AG10803 (cell line): Measurements from ENCODE around the gene EXOC4.
"Not testable (repeated sequence)": the region's sequence is repeated elsewhere in the genome, so short reads cannot be mapped to it uniquely, and the experiment has no call there.

ENCODE experiments used
- DNase-seq: peaks from one replicate; pipeline ENCODE4 v3.0.0; 2010; ENCODE audit warnings: low read depth
- H3K4me3 ChIP-seq: 2 replicates; pipeline ENCODE4 v1.5.1; 2011; ENCODE audit warnings: mild to moderate bottlenecking, low read length, control low read depth
- TF ChIP-seq, protein P1 (sequence below): conservative IDR thresholded peaks from 2 replicates; pipeline ENCODE4 v1.5.1; 2011; ENCODE audit warnings: mild to moderate bottlenecking, low read length, control low read depth, inconsistent platforms

The EXOC4 gene

DNA sequence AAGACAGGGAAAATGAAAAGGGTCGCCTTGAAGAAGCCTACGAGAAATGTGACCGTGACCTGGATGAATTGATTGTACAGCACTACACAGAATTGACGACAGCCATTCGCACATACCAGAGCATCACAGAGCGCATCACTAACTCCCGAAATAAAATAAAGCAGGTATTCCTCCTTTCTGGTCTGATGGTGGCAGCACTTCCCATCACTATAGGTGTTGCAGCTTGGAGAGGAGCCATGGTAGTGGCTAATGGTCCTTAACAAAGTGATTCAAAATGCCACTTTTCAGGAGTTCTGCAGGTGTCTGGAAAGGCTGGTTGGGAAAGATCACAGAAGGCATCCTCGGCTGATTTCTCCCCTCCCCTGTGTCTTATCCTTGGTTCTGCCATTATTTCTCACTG lies 22.1 kb downstream of the EXOC4 start:
- no peak overlapping the region for H3K4me3 ChIP-seq
- TF ChIP-seq, protein P1, sequence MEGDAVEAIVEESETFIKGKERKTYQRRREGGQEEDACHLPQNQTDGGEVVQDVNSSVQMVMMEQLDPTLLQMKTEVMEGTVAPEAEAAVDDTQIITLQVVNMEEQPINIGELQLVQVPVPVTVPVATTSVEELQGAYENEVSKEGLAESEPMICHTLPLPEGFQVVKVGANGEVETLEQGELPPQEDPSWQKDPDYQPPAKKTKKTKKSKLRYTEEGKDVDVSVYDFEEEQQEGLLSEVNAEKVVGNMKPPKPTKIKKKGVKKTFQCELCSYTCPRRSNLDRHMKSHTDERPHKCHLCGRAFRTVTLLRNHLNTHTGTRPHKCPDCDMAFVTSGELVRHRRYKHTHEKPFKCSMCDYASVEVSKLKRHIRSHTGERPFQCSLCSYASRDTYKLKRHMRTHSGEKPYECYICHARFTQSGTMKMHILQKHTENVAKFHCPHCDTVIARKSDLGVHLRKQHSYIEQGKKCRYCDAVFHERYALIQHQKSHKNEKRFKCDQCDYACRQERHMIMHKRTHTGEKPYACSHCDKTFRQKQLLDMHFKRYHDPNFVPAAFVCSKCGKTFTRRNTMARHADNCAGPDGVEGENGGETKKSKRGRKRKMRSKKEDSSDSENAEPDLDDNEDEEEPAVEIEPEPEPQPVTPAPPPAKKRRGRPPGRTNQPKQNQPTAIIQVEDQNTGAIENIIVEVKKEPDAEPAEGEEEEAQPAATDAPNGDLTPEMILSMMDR: no peak
- DNase-seq: no peak

DNA sequence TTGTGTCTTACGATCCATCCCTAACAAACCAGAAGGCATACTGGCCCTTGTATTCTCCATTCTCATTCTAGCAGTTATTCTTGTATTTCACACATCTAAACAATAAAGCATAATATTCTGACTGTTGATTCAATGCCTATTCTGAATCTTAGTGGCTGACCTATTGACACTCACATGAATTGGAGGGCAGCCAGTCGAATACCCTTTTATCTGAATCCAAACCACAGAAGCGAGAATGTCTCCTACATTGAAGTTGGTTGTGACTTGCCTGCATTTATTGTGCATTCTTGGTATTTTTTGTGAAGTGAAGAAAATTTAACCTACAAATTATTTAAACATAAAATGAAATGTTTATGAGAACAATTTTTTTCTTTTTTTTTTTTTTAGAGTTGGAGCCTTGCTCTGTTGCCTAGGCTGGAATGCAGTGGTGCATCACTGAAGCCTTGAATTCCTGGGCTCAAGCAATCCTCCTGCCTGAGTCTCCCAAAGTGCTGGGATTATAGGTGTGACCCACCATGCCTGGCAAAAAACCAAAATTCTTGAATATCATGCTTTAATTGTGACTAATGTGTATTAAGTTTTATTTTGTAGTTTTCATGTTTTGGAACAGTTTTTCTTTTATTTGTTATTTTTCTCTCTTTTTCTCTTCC lies 22.7 kb downstream of the EXOC4 start:
- peak; percentile 27 for DNase-seq
- TF ChIP-seq, protein P1: no peak

DNA sequence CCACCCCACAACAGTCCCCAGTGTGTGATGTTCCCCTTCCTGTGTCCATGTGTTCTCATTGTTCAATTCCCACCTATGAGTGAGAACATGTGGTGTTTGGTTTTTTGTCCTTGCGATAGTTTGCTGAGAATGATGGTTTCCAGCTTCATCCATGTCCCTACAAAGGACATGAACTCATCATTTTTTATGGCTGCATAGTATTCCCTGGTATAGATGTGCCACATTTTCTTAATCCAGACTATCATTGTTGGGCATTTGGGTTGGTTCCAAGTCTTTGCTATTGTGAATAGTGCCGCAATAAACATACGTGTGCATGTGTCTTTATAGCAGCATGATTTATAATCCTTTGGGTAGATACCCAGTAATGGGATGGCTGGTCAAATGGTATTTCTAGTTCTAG lies 26.1 kb downstream of the EXOC4 start:
- DNase-seq, H3K4me3 ChIP-seq: not testable (repeated sequence)

More for the DNA sequence above, 22.7 kb downstream of the EXOC4 start:
- H3K4me3 ChIP-seq: no peak overlapping the region

DNA sequence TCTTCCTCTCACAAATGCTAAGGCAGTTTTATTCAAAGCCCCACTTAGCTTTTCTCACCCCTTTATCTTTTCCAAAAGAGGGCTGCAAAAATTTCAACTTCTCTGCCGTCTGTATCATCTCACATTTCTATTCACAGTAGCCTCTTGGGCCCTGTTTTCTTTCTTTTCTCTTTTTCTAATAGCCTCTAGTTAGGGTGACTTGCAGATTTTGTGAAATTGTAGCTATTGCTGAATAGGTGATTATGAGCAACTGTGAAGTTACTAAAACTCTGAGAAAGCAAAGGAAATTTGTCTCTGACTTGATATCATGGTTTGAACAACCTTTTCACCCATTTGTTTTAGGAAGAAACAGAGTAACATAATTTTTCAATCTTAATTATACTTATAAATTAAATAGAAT lies 29.2 kb downstream of the EXOC4 start:
- TF ChIP-seq, protein P1: no peak

DNA sequence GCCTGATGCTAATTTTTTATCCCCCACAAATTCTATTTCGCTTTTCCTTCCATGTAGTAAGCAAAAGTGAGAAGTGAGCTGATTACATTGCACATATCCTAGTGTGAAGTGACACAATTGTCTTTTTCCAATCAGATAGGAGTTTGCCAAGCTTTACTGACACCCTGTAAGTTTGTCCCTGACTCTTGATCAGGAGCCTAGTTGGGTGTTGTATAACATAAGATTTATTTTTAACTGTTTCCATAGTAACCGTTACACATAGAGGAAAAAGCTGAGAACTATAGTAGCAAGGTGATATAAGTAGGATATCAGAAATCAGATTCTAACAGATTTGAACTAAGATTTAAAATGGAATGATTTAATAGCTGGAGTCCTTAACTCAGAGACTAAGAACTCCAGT lies 31.2 kb downstream of the EXOC4 start:
- TF ChIP-seq, protein P1: no peak
- no peak overlapping the region for H3K4me3 ChIP-seq
- DNase-seq: no peak

More for the DNA sequence above, 29.2 kb downstream of the EXOC4 start:
- no peak for DNase-seq
- H3K4me3 ChIP-seq: no peak overlapping the region

DNA sequence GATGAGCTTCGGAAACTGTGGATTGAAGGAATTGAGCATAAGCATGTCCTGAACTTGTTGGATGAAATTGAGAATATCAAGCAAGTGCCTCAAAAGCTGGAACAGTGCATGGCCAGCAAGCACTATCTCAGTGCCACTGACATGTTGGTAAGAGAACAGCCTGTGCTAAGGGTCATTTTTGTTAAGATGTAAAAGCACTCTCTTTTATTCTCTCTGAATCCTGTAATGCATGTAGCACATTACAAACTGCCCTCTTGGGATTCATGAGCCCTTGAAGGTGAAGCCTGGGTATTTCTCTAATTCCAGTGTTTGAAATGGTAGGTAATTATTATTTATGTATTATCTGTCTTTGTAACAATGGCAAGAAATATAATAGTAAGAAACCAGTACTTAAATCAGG lies 36.1 kb downstream of the EXOC4 start:
- TF ChIP-seq, protein P1: no peak
- DNase-seq: no peak
- H3K4me3 ChIP-seq: no peak overlapping the region

DNA sequence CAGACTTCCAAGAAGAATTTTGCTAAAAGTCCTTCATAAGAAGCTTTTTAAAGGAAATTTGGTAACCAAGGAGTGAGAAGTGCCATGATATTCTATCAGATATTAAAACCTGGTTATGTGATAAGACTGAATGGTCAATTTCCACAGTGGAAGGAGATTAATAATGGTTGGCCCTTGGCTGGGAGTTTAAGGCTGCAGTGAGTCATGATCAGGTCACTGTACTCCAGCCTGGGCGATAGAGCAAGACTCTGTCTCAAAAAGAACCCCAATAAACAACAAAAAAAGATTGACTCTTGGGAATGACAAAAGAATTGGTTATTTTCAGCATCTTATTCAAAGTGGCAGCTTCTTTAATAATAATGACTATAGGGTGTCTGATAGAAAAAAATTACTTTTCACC lies 37.2 kb downstream of the EXOC4 start:
- no peak for DNase-seq
- TF ChIP-seq, protein P1: no peak
- no peak overlapping the region for H3K4me3 ChIP-seq
